ENCODE data around the gene ATP4A.

DNA sequence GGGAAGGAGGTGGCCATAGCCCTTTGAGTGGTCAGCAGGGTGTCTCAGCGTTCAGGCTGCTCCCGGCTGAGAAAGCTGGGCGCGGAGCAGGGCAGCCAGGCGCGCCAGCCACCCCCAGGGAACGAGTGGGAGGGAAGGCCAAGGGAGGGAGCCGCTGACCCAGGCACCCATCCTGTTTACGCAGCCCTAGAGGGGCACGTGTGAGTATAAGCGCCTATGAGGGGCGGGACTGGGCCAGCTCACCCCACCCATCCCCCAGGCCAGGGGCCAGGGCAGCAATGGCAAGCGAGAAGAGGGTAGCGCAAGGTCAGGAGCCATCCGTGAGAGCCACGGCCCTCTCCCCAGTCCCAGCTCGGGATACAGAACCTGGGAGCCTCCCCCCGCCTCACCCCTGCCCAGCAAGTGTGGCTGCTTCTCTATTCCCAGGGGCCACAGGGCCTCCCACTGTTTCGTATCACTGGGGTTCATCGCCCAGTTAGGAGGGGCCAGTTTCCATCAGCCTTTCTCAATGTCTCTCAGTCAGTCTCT, 49.1 kb downstream of the ATP4A start:
- no peak for TF ChIP-seq CTCF (IDR thresholded peaks at IDR 0.05; ENCODE audit: low read depth, low read length)
- no peak for TF ChIP-seq MAX (IDR thresholded peaks at IDR 0.05; ENCODE audit: low read depth, low read length)
